ENCODE data around the gene NINJ2. TPM values are rescaled to one million over a fixed set of nuclear protein-coding genes. Genes with fewer than 3 reads are reported as not detected.

The NINJ2 gene
- total and polyA plus RNA-seq, 10 of the 15 experiments (the other 5 are each of a cell fraction or from before 2014, with no cell fraction given) = 8.9 to 51.6 (median 21.3) TPM

- Histone ChIP-seq H3K9ac (ENCODE audit: control insufficient read depth, insufficient read depth, low read length) (no peak overlapping the region), H4K20me1 (ENCODE audit: control insufficient read depth, insufficient read depth) (no peaks in the 10 kb centered on the region), H3K4me2 (ENCODE audit: control insufficient read depth, insufficient read depth) (no peak overlapping the region), H3K27me3 (replicated peaks in 1 of 2; ENCODE audit: control insufficient read depth in 2 of 2, insufficient read depth in 2 of 2, low read length in 1 of 2) (no peaks in the 10 kb centered on the region), H3K27ac (ENCODE audit: control insufficient read depth, insufficient read depth) (no peak overlapping the region), H3K4me3 (no peak overlapping the region), H3K79me2 (ENCODE audit: control insufficient read depth, insufficient read depth, low read length) (no peaks in the 10 kb centered on the region), H3K4me1 (ENCODE audit: control insufficient read depth, insufficient read depth, low read length) (peaks cover 10% of the 10 kb centered on the region), H3K9me3 (replicated peaks; ENCODE audit: control insufficient read depth, insufficient read depth, low read length) (no peaks in the 10 kb centered on the region), H3K36me3 (ENCODE audit: control insufficient read depth in 2 of 2, insufficient read depth in 2 of 2, low read length in 1 of 2) (no peaks in the 10 kb centered on the region), H2AFZ (ENCODE audit: control insufficient read depth, low read depth, low read length) (no peak overlapping the region)
- ATAC-seq (no peak), DNase-seq (ENCODE audit: low read depth, low spot score) (no peak), FAIRE-seq (no peak)
- BruUV-seq (replicated peaks) = no TSS peak
- SMC1A ChIA-PET (ENCODE audit: uncharacterized antibody, unreplicated experiment) = interaction anchor here (0.7 to 5.2 kb wide), 34 partner anchors 8 to 495 kb away, joined by 3 to 71 read pairs (median 5); partner anchors contain the start of genes RAD52 and WNK1
- CTCF ChIA-PET = interaction anchor here (0.6 to 4.0 kb wide), 60 partner anchors 9 to 969 kb away, joined by 3 to 85 read pairs (median 4); partner anchors contain the start of genes RAD52 and WNK1
- POLR2A ChIA-PET = interaction anchor here (0.6 to 2.2 kb wide), 9 partner anchors 9 to 380 kb away, joined by 3 to 18 read pairs (median 5); no protein-coding TSS in a partner anchor
- 85% methylated on average over 5 of the region's 5 CpGs for WGBS (ENCODE audit: insufficient coverage, insufficient replicate concordance, low lambda C conversion rate, missing lambda C conversion rate)
- RAD21 ChIA-PET (ENCODE audit: unreplicated experiment) = interaction anchor here (0.6 to 4.1 kb wide), 40 partner anchors 9 to 969 kb away, joined by 3 to 65 read pairs (median 5); partner anchors contain the start of genes RAD52 and WNK1
- intact Hi-C loops (cut with micrococcal nuclease; ENCODE audit: unreplicated experiment) (loop anchor here (1.0 kb wide), 2 partner anchors 137 to 200 kb away; no protein-coding TSS in a partner anchor), in situ Hi-C loops (cut with MboI) (no loop called here)
- TF ChIP-seq MTA2 (IDR thresholded peaks at IDR 0.05; ENCODE audit: low read depth) (no peak), HDGF (IDR thresholded peaks at IDR 0.05) (no peak), PBX3 (IDR thresholded peaks at IDR 0.05; ENCODE audit: insufficient replicate concordance, low read depth, low read length) (no peak), CEBPZ (IDR thresholded peaks at IDR 0.05; ENCODE audit: low read depth, low read length) (no peak), YY1 (IDR thresholded peaks at IDR 0.05; ENCODE audit: low read depth, low read length) (no peak), NRF1 (conservative IDR thresholded peaks at IDR 0.05; ENCODE audit: low read depth, low read length) (no peak), CTCF (IDR thresholded peaks at IDR 0.05 in 2 of 3, conservative IDR thresholded peaks at IDR 0.05 in 1 of 3; ENCODE audit: control insufficient read depth in 2 of 3, extremely low read depth in 1 of 3, insufficient read depth in 1 of 3, low read depth in 3 of 3, low read length in 3 of 3) (no peak), JUNB (IDR thresholded peaks at IDR 0.05) (no peak), ZNF217 (IDR thresholded peaks at IDR 0.05) (no peak)
- TF ChIP-seq, protein P1, sequence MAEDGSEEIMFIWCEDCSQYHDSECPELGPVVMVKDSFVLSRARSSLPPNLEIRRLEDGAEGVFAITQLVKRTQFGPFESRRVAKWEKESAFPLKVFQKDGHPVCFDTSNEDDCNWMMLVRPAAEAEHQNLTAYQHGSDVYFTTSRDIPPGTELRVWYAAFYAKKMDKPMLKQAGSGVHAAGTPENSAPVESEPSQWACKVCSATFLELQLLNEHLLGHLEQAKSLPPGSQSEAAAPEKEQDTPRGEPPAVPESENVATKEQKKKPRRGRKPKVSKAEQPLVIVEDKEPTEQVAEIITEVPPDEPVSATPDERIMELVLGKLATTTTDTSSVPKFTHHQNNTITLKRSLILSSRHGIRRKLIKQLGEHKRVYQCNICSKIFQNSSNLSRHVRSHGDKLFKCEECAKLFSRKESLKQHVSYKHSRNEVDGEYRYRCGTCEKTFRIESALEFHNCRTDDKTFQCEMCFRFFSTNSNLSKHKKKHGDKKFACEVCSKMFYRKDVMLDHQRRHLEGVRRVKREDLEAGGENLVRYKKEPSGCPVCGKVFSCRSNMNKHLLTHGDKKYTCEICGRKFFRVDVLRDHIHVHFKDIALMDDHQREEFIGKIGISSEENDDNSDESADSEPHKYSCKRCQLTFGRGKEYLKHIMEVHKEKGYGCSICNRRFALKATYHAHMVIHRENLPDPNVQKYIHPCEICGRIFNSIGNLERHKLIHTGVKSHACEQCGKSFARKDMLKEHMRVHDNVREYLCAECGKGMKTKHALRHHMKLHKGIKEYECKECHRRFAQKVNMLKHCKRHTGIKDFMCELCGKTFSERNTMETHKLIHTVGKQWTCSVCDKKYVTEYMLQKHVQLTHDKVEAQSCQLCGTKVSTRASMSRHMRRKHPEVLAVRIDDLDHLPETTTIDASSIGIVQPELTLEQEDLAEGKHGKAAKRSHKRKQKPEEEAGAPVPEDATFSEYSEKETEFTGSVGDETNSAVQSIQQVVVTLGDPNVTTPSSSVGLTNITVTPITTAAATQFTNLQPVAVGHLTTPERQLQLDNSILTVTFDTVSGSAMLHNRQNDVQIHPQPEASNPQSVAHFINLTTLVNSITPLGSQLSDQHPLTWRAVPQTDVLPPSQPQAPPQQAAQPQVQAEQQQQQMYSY (CRISPR knock-in tag; IDR thresholded peaks at IDR 0.05) = no peak
- TF ChIP-seq, protein P2, sequence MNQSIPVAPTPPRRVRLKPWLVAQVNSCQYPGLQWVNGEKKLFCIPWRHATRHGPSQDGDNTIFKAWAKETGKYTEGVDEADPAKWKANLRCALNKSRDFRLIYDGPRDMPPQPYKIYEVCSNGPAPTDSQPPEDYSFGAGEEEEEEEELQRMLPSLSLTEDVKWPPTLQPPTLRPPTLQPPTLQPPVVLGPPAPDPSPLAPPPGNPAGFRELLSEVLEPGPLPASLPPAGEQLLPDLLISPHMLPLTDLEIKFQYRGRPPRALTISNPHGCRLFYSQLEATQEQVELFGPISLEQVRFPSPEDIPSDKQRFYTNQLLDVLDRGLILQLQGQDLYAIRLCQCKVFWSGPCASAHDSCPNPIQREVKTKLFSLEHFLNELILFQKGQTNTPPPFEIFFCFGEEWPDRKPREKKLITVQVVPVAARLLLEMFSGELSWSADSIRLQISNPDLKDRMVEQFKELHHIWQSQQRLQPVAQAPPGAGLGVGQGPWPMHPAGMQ (IDR thresholded peaks at IDR 0.05; ENCODE audit: borderline replicate concordance) = no peak
These were observed 49.2 kb downstream of the NINJ2 start for GRCh38 chr12:613996-614395.

All from GM12878 (cell line).